ENCODE measurements around the gene FYB1. TPM values are rescaled to one million over a fixed set of nuclear protein-coding genes. Genes with fewer than 3 reads are reported as not detected.

FYB1 gene
- total and polyA plus RNA-seq, 2 of the 4 experiments (the other 2 are of a cell fraction), result not detected

DNA sequence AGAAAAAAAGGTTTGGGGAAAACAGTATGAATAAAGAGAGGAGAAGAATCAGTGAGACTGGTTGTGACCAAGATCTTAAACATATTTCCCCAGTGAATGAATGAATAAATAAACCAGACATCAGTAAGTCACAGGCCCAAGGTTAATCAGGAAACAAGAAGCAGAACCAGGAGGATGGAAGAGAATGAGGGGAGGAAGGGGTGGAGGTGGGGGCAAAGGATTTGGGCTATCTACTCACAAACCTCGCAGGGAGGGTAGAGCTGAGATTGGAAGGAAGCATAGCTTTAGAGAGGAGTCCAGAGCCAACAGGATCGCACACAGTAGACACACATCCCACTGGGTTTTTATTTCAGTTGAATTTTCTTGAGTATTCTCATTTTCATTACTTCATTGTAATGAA is 97.4 kb downstream of the FYB1 start:
- CTCF ChIA-PET, result no interaction called here

More for the DNA sequence above, 97.4 kb downstream of the FYB1 start:
- H3K23ac ChIP-seq (ENCODE audit: low read depth, low read length), result peak overlapping the region; percentile 82; the same call in 1 of the 2 replicates
- peak overlapping the region; percentile 83 for H2AFZ ChIP-seq (replicated peaks; ENCODE audit: low read length, poor library complexity)
- in situ Hi-C loops (cut with MboI; ENCODE audit: low sequenced_read_pairs), result no loop called here
- no peak overlapping the region for H3K4me3 ChIP-seq (ENCODE audit: insufficient read depth, low read depth, low read length)
- no peaks in the 10 kb centered on the region for H4K20me1 ChIP-seq (ENCODE audit: insufficient read depth, low read length)
- no peak overlapping the region for H3K56ac ChIP-seq (ENCODE audit: extremely low read depth, insufficient read depth, low read length)
- H2BK120ac ChIP-seq (ENCODE audit: low read depth, low read length), result peak overlapping the region; percentile 44; the same call in 1 of the 2 replicates
- peak overlapping the region; percentile 65; the same call in 1 of the 2 replicates for H3K18ac ChIP-seq (ENCODE audit: low read depth, low read length)
- H4K5ac ChIP-seq (ENCODE audit: low read depth, low read length), result no peak overlapping the region
- H2AK5ac ChIP-seq (ENCODE audit: low read depth, low read length), result peak overlapping the region; percentile 49; the same call in 1 of the 2 replicates
- no peaks in the 10 kb centered on the region for H3K79me1 ChIP-seq (ENCODE audit: low read depth in 1 of 2, low read length in 2 of 2)
- peak overlapping the region; percentile 62 for H2BK5ac ChIP-seq (ENCODE audit: low read depth, low read length, poor library complexity, severe bottlenecking)
- WGBS, 2 experiments (ENCODE audit: extremely low coverage in 2 of 2, insufficient read length in 1 of 2), result no CpG with 5 or more reads among the region's 2 CpGs
- TF ChIP-seq MXI1 (IDR thresholded peaks at IDR 0.05; ENCODE audit: borderline replicate concordance, low read depth, low read length) (no peak), CHD1 (IDR thresholded peaks at IDR 0.05; ENCODE audit: low read depth, low read length) (no peak), RCOR1 (IDR thresholded peaks at IDR 0.05; ENCODE audit: insufficient replicate concordance, low read length) (no peak), CEBPB (IDR thresholded peaks at IDR 0.05; ENCODE audit: low read depth, low read length) (no peak), CTCF (conservative IDR thresholded peaks at IDR 0.05; ENCODE audit: low read depth, low read length) (no peak), ELK1 (IDR thresholded peaks at IDR 0.05; ENCODE audit: borderline replicate concordance, low read depth, low read length) (no peak), NFE2L2 (IDR thresholded peaks at IDR 0.05; ENCODE audit: low read depth, low read length) (no peak), RFX5 (IDR thresholded peaks at IDR 0.05; ENCODE audit: low read depth, low read length) (no peak), BHLHE40 (IDR thresholded peaks at IDR 0.05; ENCODE audit: low read depth, low read length) (no peak), MAZ (IDR thresholded peaks at IDR 0.05; ENCODE audit: borderline replicate concordance, low read depth, low read length) (no peak)
- TF ChIP-seq, protein P1, sequence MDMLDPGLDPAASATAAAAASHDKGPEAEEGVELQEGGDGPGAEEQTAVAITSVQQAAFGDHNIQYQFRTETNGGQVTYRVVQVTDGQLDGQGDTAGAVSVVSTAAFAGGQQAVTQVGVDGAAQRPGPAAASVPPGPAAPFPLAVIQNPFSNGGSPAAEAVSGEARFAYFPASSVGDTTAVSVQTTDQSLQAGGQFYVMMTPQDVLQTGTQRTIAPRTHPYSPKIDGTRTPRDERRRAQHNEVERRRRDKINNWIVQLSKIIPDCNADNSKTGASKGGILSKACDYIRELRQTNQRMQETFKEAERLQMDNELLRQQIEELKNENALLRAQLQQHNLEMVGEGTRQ (IDR thresholded peaks at IDR 0.05; ENCODE audit: low read depth, low read length), result no peak
- POLR2A ChIA-PET (ENCODE audit: unreplicated experiment), result interaction anchor here (0.5 kb wide), 1 partner anchor 26 kb away, joined by 5 read pairs; no protein-coding TSS in a partner anchor
- H3K9me3 ChIP-seq (ENCODE audit: control insufficient read depth, insufficient read depth, low read length), result no peaks in the 10 kb centered on the region
- H3K4me2 ChIP-seq (ENCODE audit: low read depth, low read length), result no peak overlapping the region
- H3K14ac ChIP-seq (replicated peaks; ENCODE audit: low read depth, low read length), result peak overlapping the region; percentile 15; the same call in 1 of the 2 replicates
- H3K9ac ChIP-seq (ENCODE audit: low read depth, low read length), result no peak overlapping the region
- no peak for ATAC-seq (ENCODE audit: low read depth)
- H3K4me1 ChIP-seq (ENCODE audit: control insufficient read depth, insufficient read depth, low read length), result no peaks in the 10 kb centered on the region; the same call in 1 of the 2 replicates
- no peaks in the 10 kb centered on the region for H3K36me3 ChIP-seq (ENCODE audit: control insufficient read depth, insufficient read depth, low read length)
- H2BK20ac ChIP-seq (ENCODE audit: low read depth, low read length), result peak overlapping the region; percentile 41; the same call in 1 of the 2 replicates
- BruUV-seq (replicated peaks), result no TSS peak
- peak overlapping the region; percentile 64; the same call in 1 of the 2 replicates for H3K4ac ChIP-seq (ENCODE audit: low read depth, low read length)
- no peak overlapping the region for H3K27ac ChIP-seq (ENCODE audit: insufficient read depth, low read length)
- no peaks in the 10 kb centered on the region for H3K27me3 ChIP-seq (ENCODE audit: control insufficient read depth, insufficient read depth, low read length)
- DNase-seq, result no peak
- no peaks in the 10 kb centered on the region for H3K9me1 ChIP-seq (ENCODE audit: insufficient read depth, low read length)
- H4K8ac ChIP-seq (ENCODE audit: low read depth in 2 of 2, low read length in 2 of 2), result peak overlapping the region in 1 of 2 experiments; percentile 73; a peak in 2 of 4 replicates
- H2AK9ac ChIP-seq (replicated peaks; ENCODE audit: low read depth, low read length, poor library complexity), result no peak overlapping the region
- H2BK15ac ChIP-seq (ENCODE audit: low read depth, low read length), result peak overlapping the region; percentile 91; the same call in 1 of the 3 replicates
- intact Hi-C loops (cut with micrococcal nuclease), result no loop called here
- dilution Hi-C loops (cut with HindIII; ENCODE audit: low sequenced_read_pairs, unreplicated experiment), result no loop called here
- H4K91ac ChIP-seq (ENCODE audit: insufficient read depth, low read depth, low read length), result no peak overlapping the region
